Osteoblast (primary cell): ENCODE data around the gene ABHD15. TPM values are rescaled to one million over a fixed set of nuclear protein-coding genes. Genes with fewer than 3 reads are reported as not detected.

Experiments
- DNase-seq: peaks from one replicate; pipeline ENCODE4 v3.0.0; 2011; ENCODE audit warnings: low spot score, mixed read lengths; ENCODE audit not compliant: insufficient read length; ENCODE audit errors: missing footprints
- H2AFZ ChIP-seq: 2 replicates; pipeline ENCODE4 v1.6.0; 2011; ENCODE audit warnings: mild to moderate bottlenecking, low read length
- H3K27ac ChIP-seq: 2 replicates; pipeline ENCODE4 v1.5.1; 2011; ENCODE audit warnings: mild to moderate bottlenecking, low read depth, low read length, moderate library complexity
- H3K27me3 ChIP-seq: 2 replicates; pipeline ENCODE4 v1.6.0; 2012; ENCODE audit warnings: mild to moderate bottlenecking, control low read depth, inconsistent platforms, low read length, moderate library complexity; ENCODE audit not compliant: insufficient read depth
- H3K36me3 ChIP-seq: 2 replicates; pipeline ENCODE4 v1.5.1; 2011; ENCODE audit warnings: mild to moderate bottlenecking, low read length, control low read depth, moderate library complexity; ENCODE audit not compliant: insufficient read depth
- H3K4me1 ChIP-seq: 2 replicates; pipeline ENCODE4 v1.5.1; 2011; ENCODE audit warnings: mild to moderate bottlenecking, low read length, control low read depth, moderate library complexity; ENCODE audit not compliant: insufficient read depth
- H3K4me2 ChIP-seq: 2 replicates; pipeline ENCODE4 v1.6.0; 2011; ENCODE audit warnings: mild to moderate bottlenecking, low read length; ENCODE audit not compliant: insufficient read depth
- H3K4me3 ChIP-seq: fragments of 200-600 bp; sonication (generic); 3 replicates; pipeline ENCODE4 v1.5.1; 2012; ENCODE audit warnings: mild to moderate bottlenecking, low read length, inconsistent platforms; ENCODE audit not compliant: insufficient read depth
- H3K79me2 ChIP-seq: 2 replicates; pipeline ENCODE4 v1.6.0; 2012; ENCODE audit warnings: mild to moderate bottlenecking, low read length, control low read depth, inconsistent platforms; ENCODE audit not compliant: insufficient read depth
- H3K9me3 ChIP-seq: 2 replicates; pipeline ENCODE4 v1.5.1; 2011; ENCODE audit warnings: low read depth, low read length, control low read depth
- H4K20me1 ChIP-seq: 2 replicates; pipeline ENCODE4 v1.6.0; 2012; ENCODE audit warnings: mild to moderate bottlenecking, low read length, control low read depth; ENCODE audit not compliant: insufficient read depth
- total RNA-seq: library from RNA; depleted of rRNA; stranded (reverse); fragments of >200 nt; gene quantifications from 2 replicates; pipeline ENCODE4 v1.2.3, GENCODE V29; 2012
- TF ChIP-seq, protein P1 (sequence below): IDR thresholded peaks from 2 replicates; pipeline ENCODE4 v1.5.1; 2011; ENCODE audit warnings: mild to moderate bottlenecking, low read depth, low read length, moderate library complexity; ENCODE audit errors: extremely low read depth

ABHD15 gene
- total RNA-seq, 1 donor, result 9.4 TPM

DNA sequence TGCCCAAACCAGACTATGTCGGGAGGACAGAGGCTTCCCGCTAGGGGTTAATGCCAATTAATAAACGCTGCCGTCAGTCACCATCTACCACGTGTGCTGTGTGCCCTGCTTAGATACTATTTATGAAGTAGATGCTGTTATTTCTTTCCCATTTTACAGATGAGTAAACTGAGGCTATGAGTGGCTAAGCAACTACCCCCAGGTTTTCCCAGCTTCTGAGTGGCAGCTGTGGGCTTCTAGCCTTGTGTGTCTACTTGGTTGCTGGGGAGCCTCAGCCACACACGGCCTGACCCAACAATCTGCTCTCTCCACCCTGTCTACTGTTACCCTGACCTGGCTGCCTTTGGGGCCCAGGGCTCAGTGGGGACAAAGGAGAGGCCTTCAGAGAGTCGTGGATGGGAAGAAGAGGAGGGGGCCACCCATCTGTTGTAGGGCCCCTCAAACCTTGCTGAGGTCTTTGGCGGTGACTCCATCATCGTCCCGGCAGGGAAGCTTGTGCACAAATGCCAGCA lies 15.5 kb upstream of the ABHD15 start:
- Histone ChIP-seq H3K9me3 (no peaks in the 10 kb centered on the region), H3K79me2 (peaks cover 63% of the 10 kb centered on the region), H4K20me1 (peaks cover 64% of the 10 kb centered on the region), H3K4me1 (peaks cover 9% of the 10 kb centered on the region), H3K4me2 (no peak overlapping the region), H3K36me3 (peaks cover 17% of the 10 kb centered on the region), H3K27me3 (no peaks in the 10 kb centered on the region), H2AFZ (no peak overlapping the region), H3K27ac (no peak overlapping the region), H3K4me3 (no peak overlapping the region)
- TF ChIP-seq, protein P1, sequence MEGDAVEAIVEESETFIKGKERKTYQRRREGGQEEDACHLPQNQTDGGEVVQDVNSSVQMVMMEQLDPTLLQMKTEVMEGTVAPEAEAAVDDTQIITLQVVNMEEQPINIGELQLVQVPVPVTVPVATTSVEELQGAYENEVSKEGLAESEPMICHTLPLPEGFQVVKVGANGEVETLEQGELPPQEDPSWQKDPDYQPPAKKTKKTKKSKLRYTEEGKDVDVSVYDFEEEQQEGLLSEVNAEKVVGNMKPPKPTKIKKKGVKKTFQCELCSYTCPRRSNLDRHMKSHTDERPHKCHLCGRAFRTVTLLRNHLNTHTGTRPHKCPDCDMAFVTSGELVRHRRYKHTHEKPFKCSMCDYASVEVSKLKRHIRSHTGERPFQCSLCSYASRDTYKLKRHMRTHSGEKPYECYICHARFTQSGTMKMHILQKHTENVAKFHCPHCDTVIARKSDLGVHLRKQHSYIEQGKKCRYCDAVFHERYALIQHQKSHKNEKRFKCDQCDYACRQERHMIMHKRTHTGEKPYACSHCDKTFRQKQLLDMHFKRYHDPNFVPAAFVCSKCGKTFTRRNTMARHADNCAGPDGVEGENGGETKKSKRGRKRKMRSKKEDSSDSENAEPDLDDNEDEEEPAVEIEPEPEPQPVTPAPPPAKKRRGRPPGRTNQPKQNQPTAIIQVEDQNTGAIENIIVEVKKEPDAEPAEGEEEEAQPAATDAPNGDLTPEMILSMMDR, result no peak
- DNase-seq, result peak; percentile 29

- H3K9me3 ChIP-seq, result no peaks in the 10 kb centered on the region
- peaks cover 10% of the 10 kb centered on the region for H3K4me1 ChIP-seq
- H3K79me2 ChIP-seq, result peaks cover 57% of the 10 kb centered on the region
- no peak overlapping the region for H3K27ac ChIP-seq
- peaks cover 17% of the 10 kb centered on the region for H3K36me3 ChIP-seq
- no peaks in the 10 kb centered on the region for H3K27me3 ChIP-seq
- no peak overlapping the region for H3K4me3 ChIP-seq
- H3K4me2 ChIP-seq, result no peak overlapping the region
- peaks cover 58% of the 10 kb centered on the region for H4K20me1 ChIP-seq
- no peak overlapping the region for H2AFZ ChIP-seq
- DNase-seq, result peak; percentile 56
- TF ChIP-seq, protein P1, result no peak
Measured at GRCh38 chr17:29581583-29582253, 14.9 kb upstream of the ABHD15 start.

- peaks cover 32% of the 10 kb centered on the region for H3K36me3 ChIP-seq
- peaks cover 10% of the 10 kb centered on the region for H3K4me1 ChIP-seq
- no peak overlapping the region for H3K4me3 ChIP-seq
- no peak overlapping the region for H3K4me2 ChIP-seq
- peak overlapping the region; percentile 56 for H3K27ac ChIP-seq
- H3K27me3 ChIP-seq, result no peaks in the 10 kb centered on the region
- no peak overlapping the region for H2AFZ ChIP-seq
- TF ChIP-seq, protein P1, result peak; percentile 91
- peak; percentile 99 for DNase-seq
- H3K9me3 ChIP-seq, result no peaks in the 10 kb centered on the region
- H4K20me1 ChIP-seq, result peaks cover 43% of the 10 kb centered on the region
- peaks cover 41% of the 10 kb centered on the region for H3K79me2 ChIP-seq
Measured at GRCh38 chr17:29579866-29580771, 13.3 kb upstream of the ABHD15 start.
